ENCODE results near the gene MED22.
"Not testable (repeated sequence)": the region's sequence is repeated elsewhere in the genome, so short reads cannot be mapped to it uniquely, and the experiment has no call there.

MED22 gene

DNA sequence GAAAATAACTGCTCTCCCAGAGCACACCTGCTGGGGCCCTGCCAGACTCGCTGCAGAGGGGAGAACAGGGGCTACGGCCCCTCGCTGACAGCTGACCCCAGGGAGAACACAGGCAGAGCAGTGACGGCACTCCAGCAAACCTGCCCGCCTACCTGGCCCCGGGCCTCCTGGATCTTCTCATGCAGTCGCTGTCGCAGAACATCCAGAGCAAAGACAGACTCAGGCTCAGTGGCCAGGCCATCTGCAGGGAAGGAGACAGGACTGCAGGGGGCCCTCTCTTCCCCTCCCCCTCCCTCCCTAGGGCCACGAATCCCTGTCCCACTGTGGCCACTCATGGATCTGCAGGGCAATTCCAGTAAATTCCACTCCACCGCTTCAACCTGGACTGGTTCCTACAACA is 14.4 kb downstream of the MED22 start:
- DNase-seq: no peak

- DNase-seq: no peak
Observed at GRCh38 chr9:133333011-133333410, 14.9 kb downstream of the MED22 start.

- no peak for DNase-seq
Observed at GRCh38 chr9:133332381-133332730, 15.6 kb downstream of the MED22 start.

DNA sequence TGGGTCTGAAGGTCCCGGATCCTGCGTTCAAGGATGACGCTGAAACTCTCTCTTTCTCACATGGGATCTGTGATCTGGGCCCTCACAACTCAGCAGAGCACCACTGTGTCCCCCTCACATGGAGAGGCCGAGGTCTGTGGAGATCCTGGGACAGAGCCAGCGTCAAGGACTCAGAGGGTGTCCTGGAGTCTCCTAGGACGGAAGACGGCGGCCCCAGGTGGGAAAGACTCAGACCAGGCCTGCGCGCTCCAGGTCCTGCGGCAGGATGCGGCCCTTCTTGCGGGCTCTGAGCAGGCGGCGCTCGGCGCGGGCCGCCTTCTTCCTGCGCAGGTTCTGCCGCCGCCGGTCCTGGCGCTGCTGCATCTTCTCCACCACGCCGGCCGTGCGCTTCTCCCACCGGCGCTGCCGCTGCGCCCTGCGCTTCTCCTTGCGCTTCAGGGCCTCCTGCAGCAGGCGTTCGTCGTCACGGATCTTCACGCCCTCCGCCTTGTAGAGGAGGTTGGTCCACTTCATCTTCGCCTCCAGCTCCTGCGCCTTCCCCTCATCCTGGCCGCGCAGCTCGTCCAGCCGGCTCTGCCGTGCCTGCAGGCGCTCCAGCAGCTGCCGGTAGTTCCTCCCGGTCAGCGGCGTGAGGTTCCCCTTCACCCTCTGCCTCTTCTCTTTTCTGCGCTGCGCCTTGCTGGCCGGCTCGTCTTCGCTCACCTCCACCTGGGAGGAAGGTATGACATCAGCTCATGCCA is 16.1 kb downstream of the MED22 start:
- DNase-seq: no peak

DNA sequence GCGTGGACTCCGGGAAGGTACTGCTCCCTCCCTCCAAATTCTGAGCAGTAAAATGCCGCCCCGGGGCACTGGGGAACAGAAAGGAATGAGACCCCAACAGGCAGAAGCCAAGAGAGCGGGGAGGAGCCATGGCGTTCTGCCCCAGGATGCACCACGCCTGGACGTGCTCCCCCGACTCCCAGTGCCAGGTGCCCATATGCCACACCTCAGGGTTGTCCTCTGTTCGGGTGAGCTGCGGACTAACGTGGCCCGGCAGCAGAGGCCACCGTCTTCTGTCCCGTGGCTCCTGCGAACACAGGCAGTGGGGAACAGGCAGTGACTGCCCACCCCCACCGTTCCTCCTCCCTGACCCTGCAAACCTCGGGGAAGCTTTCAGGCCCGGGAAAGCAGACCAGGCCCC is 16.7 kb downstream of the MED22 start:
- DNase-seq: no peak

DNA sequence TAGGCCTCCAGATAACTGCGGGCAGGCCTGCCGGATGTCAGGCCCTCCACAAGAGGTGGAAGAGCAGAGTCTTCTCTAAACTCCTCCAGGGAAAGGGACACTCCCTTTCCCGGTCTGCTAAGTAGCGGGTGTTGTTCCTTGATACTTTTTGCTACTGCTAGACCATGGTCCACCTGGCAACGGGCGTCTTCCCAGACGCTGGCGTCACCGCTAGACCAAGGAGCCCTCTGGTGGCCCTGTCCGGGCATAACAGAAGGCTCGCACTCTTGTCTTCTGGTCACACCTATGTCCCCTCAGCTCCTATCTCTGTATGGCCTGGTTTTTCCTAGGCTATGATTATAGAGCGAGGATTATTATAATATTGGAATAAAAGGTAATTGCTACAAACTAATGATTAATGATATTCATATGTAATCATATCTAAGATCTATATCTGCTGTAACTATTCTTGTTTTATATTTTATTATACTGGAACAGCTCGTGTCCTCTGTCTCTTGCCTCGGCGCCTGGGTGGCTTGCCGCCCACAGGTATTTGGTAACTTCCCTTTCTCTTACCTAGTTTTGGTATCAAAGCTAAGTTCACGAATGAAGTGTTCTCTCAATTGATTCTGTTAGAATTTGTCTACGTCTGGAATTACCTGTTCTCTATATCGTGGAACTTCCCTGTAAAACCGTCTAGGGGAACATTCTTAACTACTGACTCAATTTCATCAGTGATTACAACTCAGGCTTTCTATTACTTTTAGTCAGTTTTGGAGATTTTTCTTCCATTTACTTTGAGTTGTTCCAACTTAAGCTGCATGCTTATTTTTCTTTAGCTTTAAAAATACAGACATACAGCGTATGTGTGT is 18.4 kb downstream of the MED22 start:
- not testable (repeated sequence) for DNase-seq

- DNase-seq: no peak
Observed at GRCh38 chr9:133327834-133328484, 20.0 kb downstream of the MED22 start.

- DNase-seq: not testable (repeated sequence)
Observed at GRCh38 chr9:133327021-133327420, 20.9 kb downstream of the MED22 start.

DNA sequence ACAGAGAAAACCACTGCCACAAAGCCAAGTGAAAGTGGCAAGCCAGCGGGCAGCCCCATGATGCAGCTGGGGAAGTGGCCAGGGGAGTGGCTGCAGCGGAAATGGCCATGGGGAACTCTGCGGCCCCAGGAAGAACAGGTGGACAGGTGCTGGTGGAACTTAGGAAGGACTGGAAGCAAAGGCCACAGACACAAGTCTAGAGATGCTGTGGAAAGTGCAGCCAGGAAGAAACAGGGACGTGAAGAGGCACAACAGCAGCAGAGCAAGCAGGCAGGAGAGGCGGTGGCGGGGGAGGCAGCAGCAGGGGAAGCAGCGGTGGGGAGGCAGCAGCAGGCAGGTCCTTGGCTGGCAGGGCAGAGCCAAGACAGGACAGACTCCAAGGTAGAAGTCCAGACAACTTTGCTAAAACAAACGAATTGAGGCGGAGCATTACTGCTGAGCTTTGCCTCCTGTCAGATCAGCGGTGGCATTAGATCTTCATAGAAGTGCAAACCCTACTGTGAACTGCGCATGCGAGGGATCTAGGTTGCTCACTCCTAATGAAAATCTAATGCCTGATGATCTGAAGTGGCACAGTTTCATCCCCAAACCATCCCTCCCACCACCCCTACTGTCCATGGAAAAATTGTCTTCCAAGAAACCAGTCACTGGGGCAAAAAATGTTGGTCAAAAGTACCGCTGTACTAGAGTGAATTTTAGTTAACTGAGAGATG is 23.8 kb downstream of the MED22 start:
- no peak for DNase-seq

DNA sequence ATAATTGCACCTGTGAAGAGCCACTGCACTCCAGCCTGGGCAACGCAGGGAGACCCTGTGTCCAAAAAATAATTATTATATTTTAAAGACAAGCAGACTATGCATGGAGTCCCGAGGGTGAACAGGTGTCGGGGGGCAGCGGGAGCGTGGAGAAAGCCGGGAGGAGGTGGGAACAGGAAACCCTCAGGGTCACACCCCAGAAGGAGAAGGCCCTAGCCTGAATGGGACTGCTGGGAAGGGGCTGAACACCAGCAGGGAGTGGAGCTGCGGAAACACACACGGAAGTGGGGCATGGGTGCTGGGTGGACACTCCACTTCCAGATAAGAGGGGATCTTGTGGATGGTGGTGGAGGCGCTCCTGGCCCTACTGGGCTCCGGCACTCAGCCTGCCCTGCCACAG is 24.7 kb downstream of the MED22 start:
- no peak for DNase-seq

DNA sequence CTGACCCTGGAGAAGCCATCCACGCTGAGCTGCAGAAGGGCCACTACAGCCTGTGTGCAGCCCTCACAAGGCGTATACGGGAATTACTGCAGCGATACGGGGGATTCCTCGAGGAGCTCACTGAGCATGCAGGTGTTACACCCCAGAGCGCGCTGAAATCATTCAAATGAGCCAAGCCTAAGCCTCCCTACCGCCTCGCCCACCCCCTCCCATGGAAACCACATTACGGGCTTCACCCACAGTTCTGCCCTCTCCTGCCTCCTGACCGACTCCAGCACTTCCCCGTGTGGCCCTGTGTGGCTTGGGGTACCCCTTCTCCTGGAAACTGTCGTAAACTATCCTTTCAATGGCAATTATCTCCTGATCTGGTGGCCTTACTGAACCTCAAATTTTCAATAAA is 25.2 kb downstream of the MED22 start:
- DNase-seq: no peak

- DNase-seq: no peak
Observed at GRCh38 chr9:133321411-133321935, 26.5 kb downstream of the MED22 start.

- DNase-seq: no peak
Observed at GRCh38 chr9:133320421-133320881, 27.5 kb downstream of the MED22 start.

GRCh38 chr9:133317551-133317950 is 30.4 kb downstream of the MED22 start:
- not testable (repeated sequence) for DNase-seq

GRCh38 chr9:133315997-133316396 is 31.9 kb downstream of the MED22 start:
- DNase-seq: no peak

GRCh38 chr9:133309608-133310007 is 38.3 kb downstream of the MED22 start:
- DNase-seq: no peak

GRCh38 chr9:133307301-133307700 is 40.6 kb downstream of the MED22 start:
- no peak for DNase-seq

GRCh38 chr9:133306242-133307204 is 41.4 kb downstream of the MED22 start:
- DNase-seq: no peak

- DNase-seq: no peak
Observed at GRCh38 chr9:133305731-133306130, 42.2 kb downstream of the MED22 start.

DNA sequence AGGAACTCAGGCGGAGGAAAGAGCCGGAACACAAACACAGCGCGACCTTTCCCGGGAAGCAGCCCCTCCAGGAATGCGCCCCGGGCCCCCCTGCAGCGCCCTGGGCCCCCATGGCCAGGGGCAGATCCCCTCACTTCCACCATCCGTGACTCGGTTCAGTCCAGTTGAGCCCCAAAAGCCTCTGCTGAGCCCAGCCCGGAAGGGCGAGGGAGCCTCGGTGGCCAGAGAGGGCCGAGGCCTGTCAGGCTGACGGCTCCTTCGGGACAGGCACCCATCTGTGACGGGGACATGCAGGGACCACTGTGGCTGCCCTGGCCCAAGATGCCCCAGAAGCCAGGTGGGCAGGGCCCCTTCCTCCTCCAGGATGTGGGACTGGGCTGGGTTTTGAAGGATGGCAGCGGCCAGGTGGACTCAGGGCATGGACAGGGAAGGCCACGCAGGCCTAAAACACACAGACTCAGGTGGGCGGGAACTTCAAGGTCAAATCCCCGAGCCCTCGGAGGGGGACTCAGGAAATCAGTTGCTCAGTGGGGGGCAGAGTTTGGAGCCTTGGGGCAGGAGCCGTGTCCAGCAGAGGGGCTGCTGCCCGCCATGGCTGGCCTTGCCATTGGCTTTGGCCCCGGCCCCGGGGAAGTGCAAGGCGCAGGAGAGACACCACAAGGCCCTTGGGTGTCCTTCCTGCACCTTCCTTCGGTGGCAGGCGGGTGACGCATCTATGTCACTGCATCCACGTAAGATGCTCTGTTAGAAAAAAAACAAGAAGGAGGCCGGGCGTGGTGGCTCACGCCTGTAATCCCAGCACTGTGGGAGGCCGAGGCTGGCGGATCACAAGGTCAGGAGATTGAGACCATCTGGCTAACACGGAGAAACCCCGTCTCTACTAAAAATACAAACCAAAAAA is 43.2 kb downstream of the MED22 start:
- no peak for DNase-seq

DNA sequence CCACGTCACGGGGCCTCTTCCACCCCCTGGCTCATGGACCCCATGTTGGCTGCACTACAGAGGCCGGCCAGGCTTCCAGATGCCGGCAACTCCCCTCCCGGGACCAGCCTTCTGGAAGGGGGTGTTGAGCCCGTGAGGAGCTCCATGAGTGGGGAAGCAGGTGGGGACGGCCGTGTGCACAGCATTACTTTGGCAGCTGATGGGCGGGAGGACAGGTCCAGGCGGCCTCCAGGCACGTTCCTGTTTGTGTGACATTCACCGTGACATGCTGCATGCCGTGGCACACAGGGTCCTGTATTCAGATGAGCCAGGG is 43.8 kb downstream of the MED22 start:
- DNase-seq: no peak
